Liver (tissue), 9 donors: ENCODE data around the gene ZNF862. TPM values are rescaled to one million over a fixed set of nuclear protein-coding genes. Genes with fewer than 3 reads are reported as not detected.

Source experiments
- DNase-seq: peaks from one replicate; pipeline ENCODE4 v3.0.0-alpha.2; 2017; ENCODE audit warnings: low spot score
- H3K27ac ChIP-seq, 2 donors: one replicate each; pipeline ENCODE4 v1.7.0; 2013; ENCODE audit warnings: inconsistent platforms in 2 of 2, low read length in 2 of 2, control low read depth in 1 of 2, low read depth in 1 of 2, mild to moderate bottlenecking in 1 of 2
- H3K27me3 ChIP-seq, 4 donors: one replicate each; pipeline versions ENCODE4 v1.6.1 to v1.7.0; 2013; ENCODE audit warnings: low read length in 3 of 4, inconsistent platforms in 1 of 4, mild to moderate bottlenecking in 1 of 4, moderate library complexity in 1 of 4; ENCODE audit not compliant: control insufficient read depth in 4 of 4, insufficient read depth in 4 of 4
- H3K36me3 ChIP-seq, 4 donors: one replicate each; pipeline versions ENCODE4 v1.6.1 to v1.7.0; 2013; ENCODE audit warnings: low read length in 3 of 4, mild to moderate bottlenecking in 3 of 4, low read depth in 1 of 4, moderate library complexity in 1 of 4; ENCODE audit not compliant: control insufficient read depth in 4 of 4, insufficient read depth in 3 of 4
- H3K4me1 ChIP-seq, 4 donors: one replicate each; pipeline versions ENCODE4 v1.6.1 to v1.7.0; 2013; ENCODE audit warnings: low read length in 3 of 4, mild to moderate bottlenecking in 3 of 4, moderate library complexity in 1 of 4; ENCODE audit not compliant: control insufficient read depth in 4 of 4, insufficient read depth in 4 of 4
- H3K4me3 ChIP-seq, 3 donors: one replicate each; pipeline versions ENCODE4 v1.6.1 to v1.7.0; 2013; ENCODE audit warnings: low read length in 3 of 3, control low read depth in 1 of 3, low read depth in 1 of 3, mild to moderate bottlenecking in 1 of 3
- H3K9ac ChIP-seq, 2 donors: one replicate each; pipeline ENCODE4 v1.7.0; 2013; ENCODE audit warnings: low read length in 2 of 2, mild to moderate bottlenecking in 2 of 2, moderate library complexity in 2 of 2, control low read depth in 1 of 2, low read depth in 1 of 2
- H3K9me3 ChIP-seq, 4 donors: one replicate each; pipeline versions ENCODE4 v1.6.1 to v1.7.0; 2013; ENCODE audit warnings: low read length in 3 of 4; ENCODE audit not compliant: control insufficient read depth in 4 of 4
- ATF3 ChIP-seq: IDR thresholded peaks from 2 replicates; pipeline ENCODE4 v1.6.1; 2016; ENCODE audit warnings: antibody characterized with exemption
- CTCF ChIP-seq: fragments of 150-350 bp; IDR thresholded peaks from 2 replicates; pipeline ENCODE4 v1.5.1; 2017; ENCODE audit warnings: improper control_type of control experiment, low read depth, low read length; ENCODE audit not compliant: missing input control
- EGR1 ChIP-seq, 2 donors: IDR thresholded peaks; 2 replicates each; pipeline ENCODE4 v1.6.1; 2016 to 2018; ENCODE audit warnings: antibody characterized with exemption in 2 of 2, low read depth in 2 of 2
- FOXA2 ChIP-seq: IDR thresholded peaks from 2 replicates; pipeline ENCODE4 v1.6.1; 2016; ENCODE audit warnings: antibody characterized with exemption
- GABPA ChIP-seq, 2 donors: IDR thresholded peaks in 1 of 2; conservative IDR thresholded peaks in 1 of 2; 2 replicates each; pipeline ENCODE4 v1.6.1; 2016; ENCODE audit warnings: antibody characterized with exemption in 2 of 2, mild to moderate bottlenecking in 1 of 2, moderate library complexity in 1 of 2
- HNF4G ChIP-seq: IDR thresholded peaks from 2 replicates; pipeline ENCODE4 v1.6.1; 2016; ENCODE audit warnings: antibody characterized with exemption
- JUND ChIP-seq, 2 donors: IDR thresholded peaks; 2 replicates each; pipeline ENCODE4 v1.6.1; 2016; ENCODE audit warnings: antibody characterized with exemption in 2 of 2
- RAD21 ChIP-seq, 2 donors: IDR thresholded peaks; 2 replicates each; pipeline ENCODE4 v1.6.1; 2016; ENCODE audit warnings: antibody characterized with exemption in 2 of 2, mild to moderate bottlenecking in 2 of 2
- REST ChIP-seq: IDR thresholded peaks from 2 replicates; pipeline ENCODE4 v1.6.1; 2016; ENCODE audit warnings: antibody characterized with exemption, mild to moderate bottlenecking
- RXRA ChIP-seq, 2 donors: IDR thresholded peaks; 2 replicates each; pipeline ENCODE4 v1.6.1; 2017 to 2018; ENCODE audit warnings: antibody characterized with exemption in 2 of 2, mild to moderate bottlenecking in 1 of 2
- TAF1 ChIP-seq: conservative IDR thresholded peaks from 2 replicates; pipeline ENCODE4 v1.6.1; 2016; ENCODE audit warnings: antibody characterized with exemption, mild to moderate bottlenecking
- YY1 ChIP-seq: IDR thresholded peaks from 2 replicates; pipeline ENCODE4 v1.6.1; 2016; ENCODE audit warnings: antibody characterized with exemption, mild to moderate bottlenecking
- ZBTB33 ChIP-seq: IDR thresholded peaks from 2 replicates; pipeline ENCODE4 v1.6.1; 2016; ENCODE audit warnings: antibody characterized with exemption
- WGBS: extraction: QIAGEN DNeasy Blood & Tissue Kit; methylation state at CpG from one replicate; pipeline ENCODE4 v1.1.7; 2013; 5-methylcytosine and 5-hydroxymethylcytosine counted together
- polyA plus RNA-seq, 2 donors: library from polyadenylated mRNA; stranded (reverse) in 1 of 2; unstranded in 1 of 2; fragments of 200-250 nt in 1 of 2; fragments of >200 nt in 1 of 2; fragmentation: Nextera tagmentation in 1 of 2; extraction: Ambion mirVana in 1 of 2; gene quantifications; one replicate each; pipeline versions ENCODE4 v1.2.1 to v1.2.3, GENCODE V29; 2013 to 2015
- total RNA-seq, 2 donors: library from RNA; depleted of rRNA; stranded (reverse); fragments of >200 nt; gene quantifications; one replicate each; pipeline ENCODE4 v1.2.3, GENCODE V29; 2014
- donor health status: healthy.
- donor health status: healthy.
- donor health status: healthy.
- donor health status: healthy.
- donor health status: healthy.

The ZNF862 gene
- total and polyA plus RNA-seq, 4 donors, result 1.9 to 9.4 (median 3.8) TPM

GRCh38 chr7:149873074-149873969 is 35.1 kb downstream of the ZNF862 start, which contains the start of gene ATP6V0E2:
ATP6V0E2 (plus strand) TSS chr7:149873969; CDS start chr7:149874066, 97 bp downstream.
- peak; percentile 85 for DNase-seq
- peaks cover 5 to 36% (median 23%) of the 10 kb centered on the region in 4 donors for H3K4me1 ChIP-seq
- peak within 1 kb of the TSS; percentile 72 to 79 for H3K27ac ChIP-seq
- no peak for TF ChIP-seq RXRA (IDR thresholded peaks at IDR 0.05)
- no peak for TF ChIP-seq YY1
- TF ChIP-seq RAD21 (IDR thresholded peaks at IDR 0.05), result no peak
- no peak for TF ChIP-seq ATF3
- TF ChIP-seq FOXA2, result no peak
- no peak for TF ChIP-seq CTCF
- no peak for TF ChIP-seq ZBTB33
- TF ChIP-seq REST, result no peak
- WGBS, result under 1% methylated on average over 93 of the region's 93 CpGs
- H3K9me3 ChIP-seq, result no peaks in the 10 kb centered on the region
- peak within 1 kb of the TSS; percentile 61 to 81 (median 76) for H3K4me3 ChIP-seq
- H3K9ac ChIP-seq, result peak within 1 kb of the TSS; percentile 47 to 76
- no peaks in the 10 kb centered on the region for H3K27me3 ChIP-seq
- no peaks in the 10 kb centered on the region for H3K36me3 ChIP-seq

GRCh38 chr7:149873970-149874643 is 35.9 kb downstream of the ZNF862 start:
- 4% methylated on average over 46 of the region's 46 CpGs for WGBS
- H3K4me1 ChIP-seq, result peaks cover 5 to 36% (median 23%) of the 10 kb centered on the region in 4 donors
- H3K36me3 ChIP-seq, result no peaks in the 10 kb centered on the region
- peak overlapping the region; percentile 54 to 79 for H3K27ac ChIP-seq
- peak overlapping the region in 1 of 2 donors; percentile 47 for H3K9ac ChIP-seq
- H3K4me3 ChIP-seq, result peak overlapping the region; percentile 52 to 81 (median 76)
- TF ChIP-seq EGR1 (IDR thresholded peaks at IDR 0.05; ENCODE audit: low read depth in 2 of 2) (no peak), HNF4G (no peak), JUND (IDR thresholded peaks at IDR 0.05) (no peak), TAF1 (no peak), ATF3 (no peak), GABPA (IDR thresholded peaks at IDR 0.05 in 1 of 2, conservative IDR thresholded peaks at IDR 0.05 in 1 of 2) (no peak), FOXA2 (no peak), YY1 (no peak)
- no peak for DNase-seq
- no peaks in the 10 kb centered on the region for H3K9me3 ChIP-seq
- no peaks in the 10 kb centered on the region for H3K27me3 ChIP-seq
